HG02970 (cell line): ENCODE results near the gene EFL1.
A peak's percentile ranks its signal among the peaks of the same experiment; 100 is the strongest.
"Not testable (repeated sequence)": the region's sequence is repeated elsewhere in the genome, so short reads cannot be mapped to it uniquely, and the experiment has no call there.

Source experiments
- ATAC-seq: cut with Tn5 transposase; IDR thresholded peaks from one replicate; pipeline ENCODE4 v1.9.1; 2021; ENCODE audit warnings: mild to moderate bottlenecking, moderate library complexity, moderate number of reproducible peaks; ENCODE audit not compliant: unreplicated experiment, low FRiP score

EFL1 gene

GRCh38 chr15:82262422-82263026, at the start of gene EFL1, which contains the start of gene SAXO2:
EFL1 (minus strand) TSS chr15:82262734; CDS start chr15:82261778, 956 bp downstream.
SAXO2 (plus strand) TSS chr15:82262818; CDS start chr15:82262880, 62 bp downstream.
- peak; percentile 98 for ATAC-seq

GRCh38 chr15:82311321-82311720, 48.8 kb upstream of the EFL1 start:
- ATAC-seq, result not testable (repeated sequence)

DNA sequence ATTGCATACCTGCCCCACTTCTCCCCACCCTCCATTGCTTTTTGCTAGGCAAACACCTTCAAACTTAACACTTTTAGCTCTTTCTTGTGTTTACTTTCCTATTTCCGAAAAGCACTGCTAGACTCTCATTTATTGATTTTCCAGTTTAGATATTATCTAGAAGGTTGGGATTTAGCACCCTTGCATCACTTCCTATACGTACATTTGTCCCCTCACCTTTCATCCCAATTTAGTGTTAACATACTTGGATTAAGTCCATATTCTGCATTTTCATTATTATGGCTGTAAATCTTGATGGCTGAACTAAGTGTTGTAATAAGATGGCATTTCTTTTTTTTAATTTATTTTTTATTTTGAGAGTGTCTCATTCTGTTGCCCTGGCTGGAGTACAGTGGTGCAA, 47.3 kb upstream of the EFL1 start:
- no peak for ATAC-seq

DNA sequence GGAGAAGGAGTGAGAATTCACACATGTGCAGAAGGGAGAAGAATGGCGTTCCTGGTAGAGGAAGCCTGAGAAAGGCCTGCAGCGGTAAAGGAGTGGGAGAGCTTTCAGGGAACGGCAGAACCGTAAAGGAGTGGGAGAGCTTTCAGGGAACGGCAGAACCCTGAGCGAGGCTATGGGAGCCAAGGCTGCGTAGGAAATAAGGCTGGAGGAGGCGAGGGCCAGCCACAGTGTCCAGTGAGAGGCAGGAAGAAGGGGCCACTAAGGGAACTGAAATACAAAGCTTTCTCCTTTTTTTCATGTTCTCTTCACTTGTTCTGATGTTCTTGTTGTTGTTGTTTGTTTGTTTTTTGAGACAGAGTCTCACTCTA, 45.2 kb upstream of the EFL1 start:
- no peak for ATAC-seq

DNA sequence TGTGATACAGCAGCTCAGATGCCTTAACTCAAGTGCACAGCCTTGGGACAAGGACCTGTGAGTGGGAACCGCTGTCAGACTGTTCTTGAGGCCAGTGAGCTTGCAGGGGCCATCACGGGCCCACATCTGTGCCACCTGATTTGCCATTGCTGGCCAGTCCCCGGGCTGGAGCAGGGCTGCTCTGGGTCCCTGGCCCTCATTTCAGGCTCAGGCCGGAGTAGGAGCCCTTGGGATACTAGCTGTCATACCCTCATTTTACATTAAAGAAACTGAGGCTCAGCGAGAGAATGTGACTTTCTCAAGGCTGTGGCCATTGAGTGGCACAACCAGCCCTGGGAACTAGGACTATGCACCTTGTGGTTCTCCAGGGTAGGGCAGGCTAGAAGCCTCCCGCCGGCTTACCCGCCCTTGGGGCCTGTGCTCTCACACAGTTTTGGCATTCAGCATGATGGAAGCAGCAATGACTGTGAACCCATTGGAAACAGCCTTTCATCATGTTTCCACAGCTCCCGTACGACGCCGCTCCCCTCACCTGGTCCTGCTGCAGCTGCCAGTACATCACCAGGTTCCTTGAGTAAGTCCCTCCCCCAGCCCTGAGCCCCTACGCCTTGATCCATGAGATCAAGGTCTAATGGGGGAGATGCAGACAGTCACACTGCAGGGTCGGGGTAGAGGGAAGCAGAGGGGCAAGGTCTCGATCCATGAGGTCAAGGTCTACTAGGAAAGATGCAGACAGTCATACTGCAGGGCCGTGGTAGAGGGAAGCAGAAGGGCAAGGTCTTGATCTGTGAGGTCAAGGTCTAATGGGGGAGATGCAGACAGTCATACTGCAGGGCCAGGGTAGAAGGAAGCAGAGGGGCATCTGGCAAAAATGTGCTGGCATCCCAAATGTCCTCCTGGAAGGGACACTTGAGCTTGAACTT, 44.5 kb upstream of the EFL1 start:
- ATAC-seq, result no peak

DNA sequence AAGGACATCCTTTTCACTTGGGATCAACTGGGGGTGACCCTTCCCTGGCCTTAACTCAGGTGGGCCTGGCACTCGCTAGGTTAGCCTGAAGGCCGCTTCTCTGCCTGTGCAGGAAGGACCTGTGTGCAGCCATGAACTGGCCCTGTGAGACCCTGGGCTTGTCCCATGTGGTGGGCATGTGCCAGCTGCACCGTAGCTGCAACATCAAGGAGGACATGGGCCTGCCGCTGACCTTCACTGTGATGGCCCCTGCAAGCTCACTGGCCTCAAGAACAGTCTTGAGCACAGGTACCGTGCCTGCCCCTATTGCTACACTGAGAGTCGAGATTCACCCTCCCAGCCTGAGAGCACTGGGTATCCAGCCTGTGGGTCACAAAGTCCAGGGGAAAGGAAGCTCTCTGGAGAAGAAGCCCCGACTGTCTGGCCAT, 43.1 kb upstream of the EFL1 start:
- ATAC-seq, result no peak

DNA sequence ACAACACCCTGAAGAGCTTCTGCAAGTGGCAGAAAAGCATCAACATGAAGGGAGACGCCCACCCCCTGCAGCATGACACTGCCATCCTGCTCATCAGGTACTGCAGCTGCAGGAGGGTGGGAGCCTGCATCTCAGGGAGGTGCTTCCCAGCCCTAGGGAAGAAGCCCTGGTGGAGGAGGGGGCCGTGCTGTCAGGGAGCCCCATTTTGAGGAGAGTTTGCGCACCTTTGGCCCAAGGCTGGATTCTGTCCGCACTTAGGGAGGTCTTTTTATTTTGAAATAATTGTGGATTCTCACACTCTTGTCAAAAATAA, 42.2 kb upstream of the EFL1 start:
- no peak for ATAC-seq

DNA sequence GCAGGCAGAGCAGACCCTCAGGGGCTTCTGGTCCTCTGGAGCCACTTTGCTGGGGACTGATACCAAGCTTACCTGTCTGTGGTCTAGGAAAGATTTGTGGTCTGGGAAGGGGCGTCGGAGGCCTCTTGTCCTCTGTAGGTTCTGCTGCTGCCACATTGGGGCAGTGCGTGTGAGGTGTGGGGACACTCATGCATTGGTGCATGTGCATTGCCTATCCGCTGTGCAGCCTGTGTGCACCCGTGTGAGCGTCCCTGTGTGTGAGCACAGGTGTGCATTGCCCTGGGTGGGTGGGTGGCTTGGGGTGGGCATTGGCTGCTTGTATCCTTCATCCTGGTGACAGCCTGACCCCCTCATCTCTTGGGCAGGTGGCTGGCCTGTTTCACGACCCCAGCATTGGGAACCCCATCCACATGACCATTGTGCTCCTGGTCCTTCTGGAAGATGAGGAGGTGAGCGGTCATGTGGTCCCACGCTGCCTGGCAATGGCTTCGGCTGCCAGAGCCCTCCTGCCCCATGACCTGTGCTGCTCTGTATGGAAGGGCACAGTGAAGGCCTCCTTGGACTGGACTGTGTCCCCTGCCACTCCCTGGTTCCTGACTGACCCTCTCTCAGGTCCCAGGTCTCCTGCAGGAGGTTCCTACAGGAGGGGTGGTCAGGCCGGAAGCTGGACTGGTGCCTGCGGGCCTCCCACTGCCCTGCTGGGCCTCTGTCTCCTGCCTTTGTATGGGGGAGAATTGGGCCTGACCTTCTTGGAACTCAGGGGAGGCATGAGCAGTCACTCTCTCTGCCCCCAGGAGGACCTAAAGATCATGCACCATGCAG, 41.6 kb upstream of the EFL1 start:
- ATAC-seq, result no peak

- ATAC-seq, result no peak
These were observed 38.9 kb upstream of the EFL1 start for GRCh38 chr15:82301296-82302016.

DNA sequence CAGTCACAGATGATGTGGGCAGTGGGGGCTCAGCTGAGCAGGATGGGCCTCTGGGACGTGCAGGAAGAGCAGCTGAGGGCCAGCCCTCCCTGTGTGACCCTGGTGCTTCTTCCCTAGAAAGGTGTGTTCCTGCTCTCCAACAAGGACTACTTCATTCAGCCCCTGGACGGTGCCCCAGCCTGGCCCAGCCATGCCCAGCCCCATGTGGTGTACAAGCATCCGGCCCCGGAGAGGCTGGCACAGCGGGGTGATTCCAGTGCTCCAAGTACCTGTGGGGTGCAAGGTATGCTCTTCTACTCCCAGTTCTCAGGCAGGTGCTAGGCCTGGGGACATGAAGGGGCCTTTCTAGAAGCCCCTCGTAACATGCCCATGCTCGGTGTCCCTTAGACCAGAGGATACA, 38.3 kb upstream of the EFL1 start:
- no peak for ATAC-seq

DNA sequence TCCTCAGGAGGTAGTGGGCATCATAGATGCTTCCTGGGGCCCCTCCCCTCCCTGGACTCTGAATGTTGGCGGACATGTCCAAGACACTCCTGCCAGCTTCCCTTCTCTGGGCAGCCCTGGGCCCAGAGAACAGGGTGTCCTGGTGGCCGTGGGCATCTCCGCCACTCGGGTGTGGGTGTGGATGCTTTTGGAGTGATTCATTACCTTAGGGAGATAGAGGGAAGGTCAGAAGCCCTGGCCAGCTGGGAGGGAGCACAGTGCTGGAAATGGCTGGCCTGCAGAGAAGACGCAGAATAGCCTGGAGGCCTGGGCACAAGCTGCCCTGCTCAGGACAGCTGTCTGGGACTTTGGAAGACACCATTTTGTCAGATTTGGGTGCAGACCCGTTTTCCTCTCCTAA, 37.8 kb upstream of the EFL1 start:
- not testable (repeated sequence) for ATAC-seq

- not testable (repeated sequence) for ATAC-seq
These were observed 37.0 kb upstream of the EFL1 start for GRCh38 chr15:82299511-82299914.

DNA sequence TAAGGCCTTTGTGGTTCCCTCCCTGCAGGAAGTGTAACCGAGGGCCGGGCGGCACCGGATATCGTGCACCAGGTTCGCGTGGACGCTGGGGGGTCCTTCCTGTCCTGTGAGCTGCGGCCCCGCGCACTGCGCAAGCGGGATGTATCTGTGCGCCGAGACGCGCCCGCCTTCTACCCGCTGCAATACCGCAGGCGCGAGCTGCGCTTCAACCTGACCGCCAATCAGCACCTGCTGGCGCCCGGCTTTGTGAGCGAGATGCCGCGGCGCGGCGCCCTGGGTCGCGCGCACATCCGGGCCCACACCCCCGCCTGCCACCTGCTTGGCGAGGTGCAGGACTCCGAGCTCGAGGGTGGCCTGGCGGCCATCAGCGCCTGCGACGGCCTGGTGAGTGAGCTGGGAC, 36.0 kb upstream of the EFL1 start:
- no peak for ATAC-seq

DNA sequence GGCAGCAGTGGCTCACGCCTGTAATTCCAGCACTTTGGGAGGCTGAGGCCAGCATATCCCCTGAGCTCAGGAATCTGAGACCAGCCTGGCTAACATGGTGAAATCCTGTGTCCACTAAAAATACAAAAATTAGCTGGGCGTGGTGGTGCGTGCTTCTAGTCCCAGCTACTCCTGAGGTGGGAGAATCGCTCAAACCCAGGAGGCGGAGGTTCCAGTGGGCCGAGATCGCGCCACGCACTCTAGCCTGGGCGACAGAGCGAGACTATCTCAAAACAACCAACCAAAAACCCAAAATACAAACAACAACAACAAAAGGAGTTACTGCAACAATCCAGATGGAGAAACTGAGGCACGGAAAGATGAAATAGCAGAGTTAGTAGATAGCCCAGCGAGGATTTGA, 35.5 kb upstream of the EFL1 start:
- no peak for ATAC-seq

DNA sequence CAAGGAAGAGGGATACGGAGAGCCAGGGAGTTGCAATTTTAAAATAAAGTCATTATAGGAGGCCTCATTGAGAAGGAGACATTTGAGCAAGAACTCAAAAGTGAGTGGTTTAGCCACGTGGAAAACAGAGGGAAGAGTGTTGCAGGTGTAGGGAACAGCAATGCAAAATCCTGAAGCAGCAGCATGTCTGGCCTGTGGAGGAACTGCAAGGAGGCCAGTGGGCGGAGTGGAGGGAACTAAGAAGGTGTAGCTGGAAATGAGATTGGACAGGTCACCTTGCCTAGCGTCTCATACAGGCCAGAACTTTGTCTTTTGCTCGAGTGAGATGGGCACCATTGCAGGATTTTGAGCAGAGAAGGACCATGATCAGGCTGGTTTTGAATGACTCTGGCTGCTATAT, 35.0 kb upstream of the EFL1 start:
- ATAC-seq, result no peak

DNA sequence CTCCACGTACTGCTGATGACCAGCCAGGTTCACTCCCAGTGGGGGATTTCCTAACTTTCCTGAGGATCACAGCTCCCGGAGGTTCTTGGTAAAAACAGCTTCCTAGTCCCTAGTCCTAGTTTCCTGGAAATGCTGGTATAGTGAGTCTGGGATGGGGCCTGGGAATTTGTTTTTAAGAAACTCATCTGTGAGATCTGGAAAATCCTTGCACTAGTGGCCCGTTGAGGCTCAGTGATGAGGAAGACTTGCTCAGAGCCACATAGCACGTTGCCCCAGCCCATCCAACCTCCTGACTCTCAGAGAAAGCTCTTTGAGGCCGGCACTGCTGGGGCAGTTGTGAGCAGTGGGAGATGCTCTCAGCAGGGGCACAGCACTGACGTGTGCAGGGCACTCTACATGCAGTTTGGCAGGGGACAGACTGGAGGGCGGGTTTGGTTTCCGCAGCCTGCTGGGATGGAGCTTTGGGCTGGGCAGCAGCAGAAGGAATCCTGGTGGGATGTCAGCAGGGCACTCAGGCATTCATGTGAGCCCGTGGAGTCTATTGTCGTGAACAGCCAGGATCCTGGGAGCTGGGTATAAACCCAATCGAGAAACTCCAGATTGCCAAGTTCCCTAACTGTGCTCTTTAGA, 31.6 kb upstream of the EFL1 start:
- no peak for ATAC-seq

DNA sequence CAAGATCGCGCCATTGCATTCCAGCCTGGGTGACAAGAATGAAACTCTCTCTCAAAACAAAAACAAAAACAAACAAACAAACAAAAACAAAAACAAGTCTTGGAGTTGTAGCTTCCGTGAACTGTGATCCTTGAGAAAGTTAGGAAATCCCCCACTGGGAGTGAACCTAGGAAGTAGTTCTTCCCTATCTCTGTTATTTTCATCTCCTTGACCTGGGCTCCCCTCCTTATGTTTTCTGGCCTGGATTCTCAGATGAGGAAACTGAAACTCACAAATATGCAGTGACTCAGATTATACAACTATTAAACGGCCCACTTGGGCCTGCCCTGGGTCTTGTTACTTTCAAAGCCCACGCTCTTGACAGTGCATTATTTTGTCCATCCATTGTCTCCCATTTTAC, 29.7 kb upstream of the EFL1 start:
- ATAC-seq, result no peak

DNA sequence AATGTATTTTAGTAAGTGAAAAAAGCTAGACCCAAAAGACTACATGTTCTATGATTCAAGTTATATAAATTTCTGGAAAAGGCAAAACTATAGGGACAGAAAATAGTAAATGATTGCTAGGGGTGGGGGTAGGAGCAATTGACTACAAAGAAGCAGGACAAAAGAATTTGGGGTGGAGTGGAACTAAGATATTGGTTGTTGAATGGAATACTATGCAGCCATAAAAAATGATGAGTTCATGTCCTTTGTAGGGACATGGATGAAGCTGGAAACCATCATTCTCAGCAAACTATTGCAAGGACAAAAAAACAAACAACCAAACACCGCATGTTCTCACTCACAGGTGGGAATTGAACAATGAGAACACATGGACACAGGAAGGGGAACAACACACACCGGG, 25.7 kb upstream of the EFL1 start:
- not testable (repeated sequence) for ATAC-seq

- peak; percentile 84 for ATAC-seq
These were observed 23.9 kb upstream of the EFL1 start for GRCh38 chr15:82286475-82286874.

GRCh38 chr15:82284381-82284780, 21.8 kb upstream of the EFL1 start:
- ATAC-seq, result not testable (repeated sequence)
